CD14-positive monocyte (primary cell): ENCODE data around the gene DNPEP. TPM values are rescaled to one million over a fixed set of nuclear protein-coding genes. Genes with fewer than 3 reads are reported as not detected.

ENCODE experiments used
- DNase-seq, 3 donors: peaks; one replicate each; pipeline ENCODE4 v3.0.0-alpha.2; 2011 to 2022
- H2AFZ ChIP-seq: 2 replicates; pipeline ENCODE4 v1.6.0; 2012; ENCODE audit warnings: mild to moderate bottlenecking, low read depth, low read length, inconsistent platforms; ENCODE audit not compliant: insufficient read depth, poor library complexity, severe bottlenecking
- H3K27ac ChIP-seq, 2 donors: 1 replicate in 1 of 2; 2 replicates in 1 of 2; pipeline ENCODE4 v1.5.1; 2012 to 2013; ENCODE audit warnings: low read length in 2 of 2, control low read depth in 1 of 2, inconsistent platforms in 1 of 2, low read depth in 1 of 2, mild to moderate bottlenecking in 1 of 2
- H3K27me3 ChIP-seq, 2 donors: one replicate each; pipeline versions ENCODE4 v1.6.0 to v1.6.1; 2011 to 2013; ENCODE audit warnings: low read length in 2 of 2; ENCODE audit not compliant: control insufficient read depth in 2 of 2, insufficient read depth in 2 of 2
- H3K36me3 ChIP-seq, 2 donors: replicated peaks in 1 of 2; 1 replicate in 1 of 2; 2 replicates in 1 of 2; pipeline versions ENCODE4 v1.5.1 to v1.6.1; 2012 to 2013; ENCODE audit warnings: low read length in 2 of 2, control low read depth in 1 of 2, inconsistent platforms in 1 of 2, mild to moderate bottlenecking in 1 of 2; ENCODE audit not compliant: insufficient read depth in 2 of 2, control insufficient read depth in 1 of 2
- H3K4me1 ChIP-seq, 2 donors: 1 replicate in 1 of 2; 2 replicates in 1 of 2; pipeline versions ENCODE4 v1.5.1 to v1.6.1; 2012 to 2013; ENCODE audit warnings: low read length in 2 of 2, control low read depth in 1 of 2, inconsistent platforms in 1 of 2, mild to moderate bottlenecking in 1 of 2, moderate library complexity in 1 of 2; ENCODE audit not compliant: insufficient read depth in 2 of 2, control insufficient read depth in 1 of 2
- H3K4me2 ChIP-seq: replicated peaks from 2 replicates; pipeline ENCODE3; 2012; ENCODE audit warnings: low read length, moderate library complexity, mild to moderate bottlenecking; ENCODE audit not compliant: poor library complexity, severe bottlenecking; ENCODE audit errors: extremely low read depth
- H3K4me3 ChIP-seq, 3 experiments: fragments of 200-600 bp in 1 of 3; sonication (generic) in 1 of 3; replicated peaks in 1 of 3; 1 replicate in 2 of 3; 2 replicates in 1 of 3; pipeline ENCODE4 v1.5.1; 2011 to 2013; ENCODE audit warnings: low read length in 3 of 3, mild to moderate bottlenecking in 3 of 3, control low read depth in 2 of 3, low read depth in 2 of 3, inconsistent platforms in 1 of 3, moderate library complexity in 1 of 3
- H3K79me2 ChIP-seq: 2 replicates; pipeline ENCODE4 v1.6.0; 2012; ENCODE audit warnings: mild to moderate bottlenecking, control low read depth, inconsistent platforms, low read length, moderate library complexity; ENCODE audit not compliant: insufficient read depth
- H3K9ac ChIP-seq: 2 replicates; pipeline ENCODE4 v1.6.0; 2017; ENCODE audit warnings: low read length, mild to moderate bottlenecking; ENCODE audit not compliant: insufficient read depth, poor library complexity, severe bottlenecking
- H3K9me3 ChIP-seq, 2 donors: replicated peaks in 1 of 2; 1 replicate in 1 of 2; 2 replicates in 1 of 2; pipeline versions ENCODE4 v1.5.1 to v1.6.1; 2012 to 2013; ENCODE audit warnings: low read length in 2 of 2, control low read depth in 1 of 2; ENCODE audit not compliant: control insufficient read depth in 1 of 2, insufficient read depth in 1 of 2
- H4K20me1 ChIP-seq: 2 replicates; pipeline ENCODE4 v1.6.0; 2012; ENCODE audit warnings: mild to moderate bottlenecking, low read length, control low read depth, moderate library complexity; ENCODE audit not compliant: insufficient read depth
- H3K27ac Mint-ChIP-seq, 7 donors: one replicate each; pipeline ENCODE4 v1.8.0; 2020; ENCODE audit warnings: mild to moderate bottlenecking in 7 of 7, mixed read lengths in 7 of 7, moderate library complexity in 6 of 7, inconsistent platforms in 2 of 7
- H3K27me3 Mint-ChIP-seq, 3 donors: one replicate each; pipeline ENCODE4 v1.8.0; 2021 to 2022; ENCODE audit warnings: low read depth in 3 of 3, mild to moderate bottlenecking in 3 of 3, mixed read lengths in 3 of 3, moderate library complexity in 3 of 3, inconsistent platforms in 1 of 3
- H3K36me3 Mint-ChIP-seq, 2 donors: one replicate each; pipeline ENCODE4 v1.8.0; 2020; ENCODE audit warnings: mixed read lengths in 2 of 2, inconsistent platforms in 1 of 2, mild to moderate bottlenecking in 1 of 2
- H3K4me1 Mint-ChIP-seq: one replicate; pipeline ENCODE4 v1.8.0; 2020; ENCODE audit warnings: mild to moderate bottlenecking, mixed read lengths
- H3K4me3 Mint-ChIP-seq, 2 donors: one replicate each; pipeline ENCODE4 v1.8.0; 2020; ENCODE audit warnings: mild to moderate bottlenecking in 2 of 2, mixed read lengths in 2 of 2, moderate library complexity in 1 of 2
- H3K9me3 Mint-ChIP-seq, 7 donors: one replicate each; pipeline ENCODE4 v1.8.0; 2020 to 2022; ENCODE audit warnings: mixed read lengths in 7 of 7, mild to moderate bottlenecking in 6 of 7, moderate library complexity in 6 of 7, inconsistent platforms in 2 of 7
- CTCF ChIP-seq: fragments of 200-600 bp; IDR thresholded peaks from one replicate; pipeline ENCODE4 v1.8.0; 2022; ENCODE audit warnings: antibody characterized with exemption, mild to moderate bottlenecking
- WGBS: methylation state at CpG from one replicate; pipeline ENCODE4 v1.1.5; 2013; ENCODE audit warnings: missing lambda C conversion rate; ENCODE audit not compliant: insufficient coverage; 5-methylcytosine and 5-hydroxymethylcytosine counted together
- intact Hi-C, 2 donors: fragments of 100-400 bp; cut with micrococcal nuclease; formaldehyde crosslinking; loops; one replicate each; pipeline versions ENCODE4 v1.15.0 to v1.15.1; 2023
- polyA plus RNA-seq, 3 donors: library from polyadenylated mRNA; depleted of rRNA in 1 of 3; unstranded in 2 of 3; stranded (reverse) in 1 of 3; fragments of 300-500 nt in 2 of 3; fragments of >200 nt in 1 of 3; fragmentation: Illumina TruSeq in 2 of 3; gene quantifications; 1 replicate in 2 of 3; 2 replicates in 1 of 3; pipeline ENCODE4 v1.2.3, GENCODE V29; 2012 to 2021

DNPEP gene
- polyA plus RNA-seq, 3 donors: 51.6 to 83.1 (median 60.6) TPM

DNA sequence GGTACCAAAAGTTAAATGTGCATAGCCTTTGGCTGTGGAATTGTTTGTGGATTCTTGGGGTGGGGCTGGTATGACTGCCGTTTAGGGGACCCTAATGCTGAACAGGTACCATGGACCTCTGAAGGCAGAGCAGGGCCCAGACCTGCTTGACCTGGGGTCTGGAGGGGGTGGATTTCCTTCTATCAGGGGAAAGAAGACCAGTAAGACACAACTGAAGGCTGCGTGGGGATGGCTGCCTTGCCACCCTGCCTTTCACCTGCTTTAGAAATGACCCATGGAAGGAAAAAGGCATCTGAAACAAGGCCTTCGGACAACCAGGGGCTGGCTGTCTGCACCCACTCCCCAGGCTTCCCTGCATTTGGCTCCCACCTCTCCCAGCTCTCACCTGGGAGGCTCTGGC is 37.5 kb downstream of the DNPEP start:
- no peaks in the 10 kb centered on the region for H3K36me3 Mint-ChIP-seq
- peaks cover 21 to 49% (median 40%) of the 10 kb centered on the region in 3 donors for H3K27me3 Mint-ChIP-seq
- Histone ChIP-seq H3K4me1 (peaks cover 4 to 7% of the 10 kb centered on the region in 2 donors), H4K20me1 (no peaks in the 10 kb centered on the region), H3K36me3 (no peaks in the 10 kb centered on the region), H3K9me3 (no peaks in the 10 kb centered on the region), H3K4me2 (no peak overlapping the region), H2AFZ (no peak overlapping the region), H3K27me3 (peaks cover 9 to 27% of the 10 kb centered on the region in 2 donors), H3K79me2 (no peaks in the 10 kb centered on the region), H3K27ac (no peak overlapping the region), H3K4me3 (no peak overlapping the region), H3K9ac (no peak overlapping the region)
- peaks cover 0 to 3% (median 0%) of the 10 kb centered on the region in 7 donors for H3K9me3 Mint-ChIP-seq
- whole genome bisulfite sequencing: 91% methylated on average over 3 of the region's 3 CpGs
- no peak for DNase-seq
- intact Hi-C loops: no loop called here
- H3K27ac Mint-ChIP-seq: no peak overlapping the region
- peaks cover 13% of the 10 kb centered on the region for H3K4me1 Mint-ChIP-seq
- TF ChIP-seq CTCF: no peak
- H3K4me3 Mint-ChIP-seq: peak overlapping the region in 1 of 2 donors; percentile 15

DNA sequence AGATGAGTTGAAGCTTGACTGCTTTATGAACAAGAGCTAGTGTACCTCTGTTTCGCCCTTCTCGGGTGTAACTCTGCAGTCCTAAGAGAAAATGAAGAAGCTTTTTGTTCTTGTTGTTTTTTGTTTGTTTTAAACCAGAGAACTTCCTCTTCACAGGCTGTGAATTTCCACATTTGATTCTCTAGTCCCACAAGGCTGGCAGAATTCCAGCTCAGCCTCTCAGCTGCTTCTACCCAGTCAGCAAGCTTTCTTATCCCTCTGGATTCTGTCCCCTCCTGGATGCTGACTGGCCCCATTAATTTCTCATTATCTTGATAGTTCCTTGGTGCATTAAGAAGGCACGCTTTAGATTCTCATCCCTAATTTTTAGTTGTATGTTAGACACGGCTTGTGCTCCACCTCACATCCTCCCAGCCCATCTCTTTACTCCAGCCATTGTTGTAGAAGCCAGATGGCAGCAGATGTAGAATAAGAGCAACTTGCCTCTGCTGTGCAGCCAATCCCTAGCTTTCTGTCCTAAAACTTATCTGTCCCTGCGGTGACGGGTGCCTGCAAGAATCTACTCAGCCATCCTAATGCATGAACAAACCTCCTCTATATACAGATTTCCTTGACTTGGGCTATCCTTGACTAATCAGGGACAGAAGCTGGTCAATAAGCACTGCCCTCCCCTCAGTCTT is 42.8 kb downstream of the DNPEP start:
- H3K4me3 ChIP-seq: peak overlapping the region in 2 of 3 experiments; percentile 9 to 50
- no peaks in the 10 kb centered on the region for H4K20me1 ChIP-seq
- Mint-ChIP-seq H3K27me3 (peaks cover 18 to 49% (median 45%) of the 10 kb centered on the region in 3 donors), H3K4me1 (peaks cover 21% of the 10 kb centered on the region), H3K36me3 (no peaks in the 10 kb centered on the region), H3K9me3 (peaks cover 0 to 2% (median 0%) of the 10 kb centered on the region in 7 donors), H3K27ac (peak overlapping the region; percentile 33 to 85 (median 69)), H3K4me3 (peak overlapping the region in 1 of 2 donors; percentile 77)
- H3K27ac ChIP-seq: peak overlapping the region in 1 of 2 donors; percentile 67
- H3K27me3 ChIP-seq: peaks cover 9 to 21% of the 10 kb centered on the region in 2 donors
- peaks cover 22% of the 10 kb centered on the region in 2 donors for H3K4me1 ChIP-seq
- 79% methylated on average over 2 of the region's 6 CpGs for WGBS
- peak overlapping the region; percentile 11 for H3K9ac ChIP-seq
- no peaks in the 10 kb centered on the region for H3K79me2 ChIP-seq
- H3K4me2 ChIP-seq: peak overlapping the region; percentile 59
- no peak for TF ChIP-seq CTCF
- no peaks in the 10 kb centered on the region for H3K36me3 ChIP-seq
- peak; percentile 38 to 74 (median 57) for DNase-seq
- intact Hi-C loops: no loop called here
- H2AFZ ChIP-seq: peak overlapping the region; percentile 13
- H3K9me3 ChIP-seq: no peaks in the 10 kb centered on the region
